ENCODE data around the gene FAM227B.
"Not testable (repeated sequence)": the region's sequence is repeated elsewhere in the genome, so short reads cannot be mapped to it uniquely, and the experiment has no call there.

- not testable (repeated sequence) for TF ChIP-seq POLR2A, EP300 (IDR thresholded peaks at IDR 0.05)
- TF ChIP-seq, protein P1, sequence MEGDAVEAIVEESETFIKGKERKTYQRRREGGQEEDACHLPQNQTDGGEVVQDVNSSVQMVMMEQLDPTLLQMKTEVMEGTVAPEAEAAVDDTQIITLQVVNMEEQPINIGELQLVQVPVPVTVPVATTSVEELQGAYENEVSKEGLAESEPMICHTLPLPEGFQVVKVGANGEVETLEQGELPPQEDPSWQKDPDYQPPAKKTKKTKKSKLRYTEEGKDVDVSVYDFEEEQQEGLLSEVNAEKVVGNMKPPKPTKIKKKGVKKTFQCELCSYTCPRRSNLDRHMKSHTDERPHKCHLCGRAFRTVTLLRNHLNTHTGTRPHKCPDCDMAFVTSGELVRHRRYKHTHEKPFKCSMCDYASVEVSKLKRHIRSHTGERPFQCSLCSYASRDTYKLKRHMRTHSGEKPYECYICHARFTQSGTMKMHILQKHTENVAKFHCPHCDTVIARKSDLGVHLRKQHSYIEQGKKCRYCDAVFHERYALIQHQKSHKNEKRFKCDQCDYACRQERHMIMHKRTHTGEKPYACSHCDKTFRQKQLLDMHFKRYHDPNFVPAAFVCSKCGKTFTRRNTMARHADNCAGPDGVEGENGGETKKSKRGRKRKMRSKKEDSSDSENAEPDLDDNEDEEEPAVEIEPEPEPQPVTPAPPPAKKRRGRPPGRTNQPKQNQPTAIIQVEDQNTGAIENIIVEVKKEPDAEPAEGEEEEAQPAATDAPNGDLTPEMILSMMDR (IDR thresholded peaks at IDR 0.05): not testable (repeated sequence)
Measured at GRCh38 chr15:49550342-49550741, 70.3 kb downstream of the FAM227B start.
